HCT116 (cell line): ENCODE results near the gene TMPRSS7. TPM values are rescaled to one million over a fixed set of nuclear protein-coding genes. Genes with fewer than 3 reads are reported as not detected.
A peak's percentile ranks its signal among the peaks of the same experiment; 100 is the strongest.

Experiments used
- ATAC-seq: fragments of 200-7000 bp; cut with Tn5 transposase; 2 replicates; pipeline ENCODE4 v1.9.1; 2020; ENCODE audit warnings: mild to moderate bottlenecking, moderate library complexity
- BruUV-seq: library from RNA; stranded (reverse); fragments of 400-500 nt; replicated peaks from 2 replicates; lab custom pipeline; 2021; lab: Mats Ljungman, UMichigan
- CTCF ChIA-PET: fragments of 300-600 bp; sonication (Branson Sonifier 250); formaldehyde crosslinking; loops from one replicate; lab custom pipeline; 2021; ENCODE audit warnings: antibody characterized with exemption; lab: Charles Lee
- POLR2A ChIA-PET: fragments of 300-600, 350-600 bp; sonication (Branson Sonifier 250); formaldehyde crosslinking; loops from one replicate; lab custom pipeline; 2021; ENCODE audit warnings: antibody characterized with exemption; lab: Charles Lee
- RAD21 ChIA-PET, 2 experiments: fragments of 300-600 bp; sonication (Branson Sonifier 250); formaldehyde crosslinking; loops; one replicate each; lab custom pipeline; 2023; ENCODE audit warnings: low total read pairs in 2 of 2; ENCODE audit not compliant: uncharacterized antibody in 2 of 2, unreplicated experiment in 2 of 2, low non-redundant PET in 1 of 2; lab: Charles Lee
- DNase-seq: peaks from one replicate; pipeline ENCODE4 v3.0.0-alpha.2; 2010; ENCODE audit warnings: low read depth, low spot score
- H2AFZ ChIP-seq: fragments of 200-600 bp; shearing (Covaris generic), sonication (generic); 2 replicates; pipeline ENCODE4 v1.6.1; 2017; ENCODE audit warnings: low read depth, mixed run types, mixed read lengths, antibody characterized with exemption, low read length; ENCODE audit not compliant: poor library complexity, severe bottlenecking
- H3K27ac ChIP-seq: 2 replicates; pipeline ENCODE4 v1.5.1; 2012; ENCODE audit warnings: low read depth, low read length
- H3K27me3 ChIP-seq: fragments of 200-600 bp; sonication (generic); 2 replicates; pipeline ENCODE4 v1.6.1; 2016; ENCODE audit warnings: mixed run types, low read length, mixed read lengths; ENCODE audit not compliant: insufficient read depth
- H3K36me3 ChIP-seq, 2 experiments: fragments of 200-500 bp in 1 of 2; fragments of 200-600 bp in 1 of 2; sonication (Bioruptor generic) in 1 of 2; sonication (generic) in 1 of 2; 2 replicates each; pipeline versions ENCODE4 v1.5.1 to v1.6.1; 2014 to 2016; ENCODE audit warnings: low read length in 2 of 2, inconsistent platforms in 1 of 2, mixed read lengths in 1 of 2, mixed run types in 1 of 2; ENCODE audit not compliant: insufficient read depth in 2 of 2, control insufficient read depth in 1 of 2
- H3K4me1 ChIP-seq, 2 experiments: fragments of 200-600 bp in 1 of 2; sonication (generic) in 1 of 2; 2 replicates each; pipeline versions ENCODE4 v1.5.1 to v1.6.1; 2012 to 2017; ENCODE audit warnings: low read length in 2 of 2, inconsistent platforms in 1 of 2, mild to moderate bottlenecking in 1 of 2, mixed read lengths in 1 of 2, mixed run types in 1 of 2, moderate library complexity in 1 of 2; ENCODE audit not compliant: insufficient read depth in 2 of 2, control insufficient read depth in 1 of 2
- H3K4me2 ChIP-seq: fragments of 200-600 bp; sonication (generic); 2 replicates; pipeline ENCODE4 v1.6.1; 2017; ENCODE audit warnings: mixed run types, low read length, mixed read lengths
- H3K4me3 ChIP-seq, 2 experiments: fragments of 200-600 bp in 1 of 2; sonication (generic) in 1 of 2; replicated peaks in 1 of 2; 2 replicates each; pipeline ENCODE4 v1.5.1; 2011 to 2016; ENCODE audit warnings: low read length in 2 of 2, control low read depth in 1 of 2, low read depth in 1 of 2, mild to moderate bottlenecking in 1 of 2, mixed read lengths in 1 of 2, mixed run types in 1 of 2
- H3K79me2 ChIP-seq: fragments of 200-600 bp; sonication (generic); 2 replicates; pipeline ENCODE4 v1.6.1; 2017; ENCODE audit warnings: mild to moderate bottlenecking, mixed run types, low read length, moderate library complexity, mixed read lengths; ENCODE audit not compliant: insufficient read depth
- H3K9ac ChIP-seq: fragments of 200-600 bp; sonication (generic); 2 replicates; pipeline ENCODE4 v1.6.1; 2016; ENCODE audit warnings: low read length, mixed read lengths
- H3K9me2 ChIP-seq: fragments of 200-600 bp; sonication (generic), shearing (Covaris generic); 2 replicates; pipeline ENCODE4 v1.6.1; 2017; ENCODE audit warnings: mixed run types, mild to moderate bottlenecking, moderate library complexity; ENCODE audit not compliant: insufficient read depth
- H3K9me3 ChIP-seq, 2 experiments: fragments of 200-500 bp in 1 of 2; fragments of 200-600 bp in 1 of 2; sonication (Bioruptor generic) in 1 of 2; sonication (generic) in 1 of 2; 2 replicates each; pipeline ENCODE4 v1.6.1; 2014 to 2017; ENCODE audit warnings: low read length in 2 of 2, mixed read lengths in 2 of 2, inconsistent platforms in 1 of 2, low read depth in 1 of 2, mild to moderate bottlenecking in 1 of 2, mixed run types in 1 of 2, moderate library complexity in 1 of 2; ENCODE audit not compliant: control insufficient read depth in 1 of 2, insufficient read depth in 1 of 2
- H4K20me1 ChIP-seq: fragments of 200-600 bp; sonication (generic), shearing (Covaris generic); 2 replicates; pipeline ENCODE4 v1.6.1; 2017; ENCODE audit warnings: mixed run types, mild to moderate bottlenecking, moderate library complexity; ENCODE audit not compliant: insufficient read depth
- CBX3 ChIP-seq: IDR thresholded peaks from 2 replicates; pipeline ENCODE4 v1.6.1; 2012; ENCODE audit warnings: low read depth
- CEBPB ChIP-seq: IDR thresholded peaks from 2 replicates; pipeline ENCODE4 v1.6.1; 2012; ENCODE audit warnings: low read depth
- EGR1 ChIP-seq: IDR thresholded peaks from 2 replicates; pipeline ENCODE4 v1.6.1; 2012; ENCODE audit warnings: low read depth
- ELF1 ChIP-seq: IDR thresholded peaks from 2 replicates; pipeline ENCODE4 v1.6.1; 2012; ENCODE audit warnings: low read depth, borderline replicate concordance
- EZH2 ChIP-seq: fragments of 200-600 bp; sonication (generic); IDR thresholded peaks from 2 replicates; pipeline ENCODE4 v1.6.1; 2017; ENCODE audit warnings: antibody characterized with exemption, mixed run types
- FOSL1 ChIP-seq: IDR thresholded peaks from 2 replicates; pipeline ENCODE4 v1.6.1; 2012; ENCODE audit warnings: low read depth
- JUND ChIP-seq: IDR thresholded peaks from 2 replicates; pipeline ENCODE4 v1.6.1; 2012
- POLR2A ChIP-seq: IDR thresholded peaks from 2 replicates; pipeline ENCODE4 v1.7.0; 2011; ENCODE audit warnings: borderline replicate concordance; ENCODE audit not compliant: insufficient read depth, insufficient read length; ENCODE audit errors: extremely low read depth
- POLR2AphosphoS5 ChIP-seq: IDR thresholded peaks from 2 replicates; pipeline ENCODE4 v1.6.1; 2011; ENCODE audit warnings: mild to moderate bottlenecking, low read depth, low read length, moderate library complexity
- RAD21 ChIP-seq: IDR thresholded peaks from 2 replicates; pipeline ENCODE4 v1.6.1; 2012; ENCODE audit warnings: low read depth, mild to moderate bottlenecking
- SIN3A ChIP-seq: IDR thresholded peaks from 2 replicates; pipeline ENCODE4 v1.6.1; 2012; ENCODE audit warnings: low read depth
- SP1 ChIP-seq: IDR thresholded peaks from 2 replicates; pipeline ENCODE4 v1.6.1; 2012; ENCODE audit warnings: low read depth
- SRF ChIP-seq: IDR thresholded peaks from 2 replicates; pipeline ENCODE4 v1.6.1; 2012; ENCODE audit warnings: low read depth
- TCF7L2 ChIP-seq: IDR thresholded peaks from 2 replicates; pipeline ENCODE4 v1.7.0; 2011; ENCODE audit warnings: borderline replicate concordance, inconsistent platforms; ENCODE audit not compliant: insufficient read depth, insufficient read length; ENCODE audit errors: extremely low read depth
- YY1 ChIP-seq: IDR thresholded peaks from 2 replicates; pipeline ENCODE4 v1.6.1; 2011; ENCODE audit warnings: low read length, low read depth, moderate library complexity, mild to moderate bottlenecking; ENCODE audit not compliant: insufficient replicate concordance; ENCODE audit errors: extremely low read depth
- ZFX ChIP-seq: fragments of 450-650 bp; IDR thresholded peaks from 2 replicates; pipeline ENCODE4 v1.6.1; 2017
- ZNF274 ChIP-seq: fragments of 200-500 bp; sonication (Bioruptor generic); IDR thresholded peaks from 2 replicates; pipeline ENCODE4 v1.6.1; 2014; ENCODE audit warnings: mild to moderate bottlenecking, low read depth, low read length, inconsistent platforms
- intact Hi-C: fragments of 100-400 bp; cut with micrococcal nuclease; formaldehyde crosslinking; loops from 2 replicates; pipeline ENCODE4 v1.10.0; 2022
- total RNA-seq: library from RNA; stranded (reverse); gene quantifications from one replicate; pipeline ENCODE4 v1.2.1, GENCODE V29; 2021; ENCODE audit not compliant: unreplicated experiment
- TF ChIP-seq, protein P1 (sequence below): IDR thresholded peaks from 2 replicates; pipeline ENCODE4 v1.6.1; 2012; ENCODE audit warnings: low read depth
- TF ChIP-seq, protein P2 (sequence below): IDR thresholded peaks from 2 replicates; pipeline ENCODE4 v1.6.1; 2012
- TF ChIP-seq, protein P3 (sequence below): IDR thresholded peaks from 2 replicates; pipeline ENCODE4 v1.6.1; 2012
- TF ChIP-seq, protein P4 (sequence below): IDR thresholded peaks from 2 replicates; pipeline ENCODE4 v1.6.1; 2011; ENCODE audit warnings: mild to moderate bottlenecking, low read length, moderate library complexity; ENCODE audit not compliant: insufficient replicate concordance; ENCODE audit errors: extremely low read depth

TMPRSS7 gene
- total RNA-seq, 1 experiment from 2014 or later: not detected

DNA sequence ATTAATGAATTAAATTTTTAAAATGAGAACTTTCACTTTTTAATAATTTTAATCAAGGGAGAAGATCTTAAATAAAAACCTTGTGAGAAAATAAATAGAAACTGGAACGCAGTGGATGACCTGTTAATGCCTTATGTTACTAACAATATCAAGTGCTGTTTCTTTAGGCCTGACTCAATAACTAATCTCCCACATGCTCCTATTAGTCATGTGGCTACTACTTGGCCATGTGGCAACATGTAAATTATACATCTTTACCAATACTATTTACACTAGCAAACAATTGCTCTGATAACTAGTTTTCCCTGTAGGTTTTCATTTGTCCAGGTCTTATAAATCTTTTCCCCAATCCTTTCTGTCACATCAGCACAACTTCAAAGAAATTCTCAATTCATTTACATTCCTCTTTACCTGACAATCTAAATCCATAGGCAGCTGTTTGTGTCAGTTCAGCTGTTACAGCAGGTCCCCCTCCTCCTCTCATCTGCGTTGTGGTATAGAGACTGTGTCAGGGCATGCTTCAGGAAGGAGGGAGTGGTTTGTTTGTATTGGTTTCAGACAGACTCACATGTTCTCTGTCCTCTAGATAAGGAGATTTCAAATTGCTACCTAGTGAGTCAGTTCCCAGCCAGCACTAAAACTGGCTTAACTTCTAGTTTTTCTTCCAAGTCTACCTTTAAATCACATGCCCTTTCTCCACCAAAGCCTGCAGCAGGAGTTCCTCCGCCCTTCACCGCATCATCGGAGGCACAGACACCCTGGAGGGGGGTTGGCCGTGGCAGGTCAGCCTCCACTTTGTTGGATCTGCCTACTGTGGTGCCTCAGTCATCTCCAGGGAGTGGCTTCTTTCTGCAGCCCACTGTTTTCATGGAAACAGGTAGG lies 40.3 kb downstream of the TMPRSS7 start:
- no peaks in the 10 kb centered on the region for H3K9me2 ChIP-seq
- H3K4me2 ChIP-seq: peak overlapping the region; percentile 79
- H3K27ac ChIP-seq: peak overlapping the region; percentile 37
- CTCF ChIA-PET: no interaction called here
- no TSS peak for BruUV-seq
- no peaks in the 10 kb centered on the region for H3K79me2 ChIP-seq
- peaks cover 18 to 21% of the 10 kb centered on the region in 2 experiments for H3K4me1 ChIP-seq
- RAD21 ChIA-PET: no interaction called here
- intact Hi-C loops: no loop called here
- DNase-seq (peak; percentile 74), ATAC-seq (peak; percentile 95)
- peak overlapping the region; percentile 97 for H2AFZ ChIP-seq
- peak overlapping the region; percentile 19 to 43 for H3K4me3 ChIP-seq
- H3K9me3 ChIP-seq: no peaks in the 10 kb centered on the region
- no peaks in the 10 kb centered on the region for H3K27me3 ChIP-seq
- H3K9ac ChIP-seq: peak overlapping the region; percentile 33
- POLR2A ChIA-PET: no interaction called here
- no peaks in the 10 kb centered on the region for H3K36me3 ChIP-seq
- H4K20me1 ChIP-seq: no peaks in the 10 kb centered on the region
- peak; percentile 22; the same call in 1 of the 2 replicates for TF ChIP-seq POLR2AphosphoS5
- no peak for TF ChIP-seq ELF1
- peak; percentile 31; the same call in 1 of the 2 replicates for TF ChIP-seq SRF
- peak; percentile 66 for TF ChIP-seq SIN3A
- TF ChIP-seq, protein P1, sequence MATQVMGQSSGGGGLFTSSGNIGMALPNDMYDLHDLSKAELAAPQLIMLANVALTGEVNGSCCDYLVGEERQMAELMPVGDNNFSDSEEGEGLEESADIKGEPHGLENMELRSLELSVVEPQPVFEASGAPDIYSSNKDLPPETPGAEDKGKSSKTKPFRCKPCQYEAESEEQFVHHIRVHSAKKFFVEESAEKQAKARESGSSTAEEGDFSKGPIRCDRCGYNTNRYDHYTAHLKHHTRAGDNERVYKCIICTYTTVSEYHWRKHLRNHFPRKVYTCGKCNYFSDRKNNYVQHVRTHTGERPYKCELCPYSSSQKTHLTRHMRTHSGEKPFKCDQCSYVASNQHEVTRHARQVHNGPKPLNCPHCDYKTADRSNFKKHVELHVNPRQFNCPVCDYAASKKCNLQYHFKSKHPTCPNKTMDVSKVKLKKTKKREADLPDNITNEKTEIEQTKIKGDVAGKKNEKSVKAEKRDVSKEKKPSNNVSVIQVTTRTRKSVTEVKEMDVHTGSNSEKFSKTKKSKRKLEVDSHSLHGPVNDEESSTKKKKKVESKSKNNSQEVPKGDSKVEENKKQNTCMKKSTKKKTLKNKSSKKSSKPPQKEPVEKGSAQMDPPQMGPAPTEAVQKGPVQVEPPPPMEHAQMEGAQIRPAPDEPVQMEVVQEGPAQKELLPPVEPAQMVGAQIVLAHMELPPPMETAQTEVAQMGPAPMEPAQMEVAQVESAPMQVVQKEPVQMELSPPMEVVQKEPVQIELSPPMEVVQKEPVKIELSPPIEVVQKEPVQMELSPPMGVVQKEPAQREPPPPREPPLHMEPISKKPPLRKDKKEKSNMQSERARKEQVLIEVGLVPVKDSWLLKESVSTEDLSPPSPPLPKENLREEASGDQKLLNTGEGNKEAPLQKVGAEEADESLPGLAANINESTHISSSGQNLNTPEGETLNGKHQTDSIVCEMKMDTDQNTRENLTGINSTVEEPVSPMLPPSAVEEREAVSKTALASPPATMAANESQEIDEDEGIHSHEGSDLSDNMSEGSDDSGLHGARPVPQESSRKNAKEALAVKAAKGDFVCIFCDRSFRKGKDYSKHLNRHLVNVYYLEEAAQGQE: no peak
- no peak for TF ChIP-seq TCF7L2
- TF ChIP-seq SP1: peak; percentile 61
- TF ChIP-seq, protein P2, sequence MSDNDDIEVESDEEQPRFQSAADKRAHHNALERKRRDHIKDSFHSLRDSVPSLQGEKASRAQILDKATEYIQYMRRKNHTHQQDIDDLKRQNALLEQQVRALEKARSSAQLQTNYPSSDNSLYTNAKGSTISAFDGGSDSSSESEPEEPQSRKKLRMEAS: peak; percentile 78
- TF ChIP-seq EGR1: no peak
- TF ChIP-seq POLR2A: no peak
- no peak for TF ChIP-seq YY1
- TF ChIP-seq, protein P3, sequence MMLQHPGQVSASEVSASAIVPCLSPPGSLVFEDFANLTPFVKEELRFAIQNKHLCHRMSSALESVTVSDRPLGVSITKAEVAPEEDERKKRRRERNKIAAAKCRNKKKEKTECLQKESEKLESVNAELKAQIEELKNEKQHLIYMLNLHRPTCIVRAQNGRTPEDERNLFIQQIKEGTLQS: no peak
- no peak for TF ChIP-seq ZFX
- TF ChIP-seq CEBPB: no peak
- peak; percentile 60 for TF ChIP-seq FOSL1
- TF ChIP-seq, protein P4, sequence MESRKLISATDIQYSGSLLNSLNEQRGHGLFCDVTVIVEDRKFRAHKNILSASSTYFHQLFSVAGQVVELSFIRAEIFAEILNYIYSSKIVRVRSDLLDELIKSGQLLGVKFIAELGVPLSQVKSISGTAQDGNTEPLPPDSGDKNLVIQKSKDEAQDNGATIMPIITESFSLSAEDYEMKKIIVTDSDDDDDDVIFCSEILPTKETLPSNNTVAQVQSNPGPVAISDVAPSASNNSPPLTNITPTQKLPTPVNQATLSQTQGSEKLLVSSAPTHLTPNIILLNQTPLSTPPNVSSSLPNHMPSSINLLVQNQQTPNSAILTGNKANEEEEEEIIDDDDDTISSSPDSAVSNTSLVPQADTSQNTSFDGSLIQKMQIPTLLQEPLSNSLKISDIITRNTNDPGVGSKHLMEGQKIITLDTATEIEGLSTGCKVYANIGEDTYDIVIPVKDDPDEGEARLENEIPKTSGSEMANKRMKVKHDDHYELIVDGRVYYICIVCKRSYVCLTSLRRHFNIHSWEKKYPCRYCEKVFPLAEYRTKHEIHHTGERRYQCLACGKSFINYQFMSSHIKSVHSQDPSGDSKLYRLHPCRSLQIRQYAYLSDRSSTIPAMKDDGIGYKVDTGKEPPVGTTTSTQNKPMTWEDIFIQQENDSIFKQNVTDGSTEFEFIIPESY: no peak
- peak; percentile 74 for TF ChIP-seq JUND
- TF ChIP-seq RAD21: no peak
- TF ChIP-seq ZNF274: no peak
- peak; percentile 70; the same call in 1 of the 2 replicates for TF ChIP-seq CBX3
- TF ChIP-seq EZH2: no peak
